ENCODE measurements around the gene SYNGAP1.
"Not testable (repeated sequence)": the region's sequence is repeated elsewhere in the genome, so short reads cannot be mapped to it uniquely, and the experiment has no call there.

DNA sequence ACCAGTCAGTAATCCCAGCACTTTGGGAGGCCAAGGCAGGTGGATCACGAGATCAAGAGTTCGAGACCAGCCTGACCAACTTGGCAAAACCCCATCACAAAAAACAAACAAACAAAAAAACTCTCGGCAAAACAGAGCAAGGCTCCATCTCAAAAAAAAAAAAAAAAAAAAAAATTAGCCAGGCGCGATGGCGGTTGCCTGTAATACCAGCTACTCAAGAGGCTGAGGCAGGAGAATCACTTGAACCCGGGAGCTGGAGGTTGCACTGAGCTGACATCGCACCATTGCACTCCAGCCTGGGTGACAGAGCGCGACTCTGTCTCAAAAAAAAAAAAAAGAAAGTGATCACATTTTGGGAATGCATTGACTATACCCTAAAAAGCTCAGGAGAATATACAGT is 40.7 kb upstream of the SYNGAP1 start:
- TF ChIP-seq, protein P1, sequence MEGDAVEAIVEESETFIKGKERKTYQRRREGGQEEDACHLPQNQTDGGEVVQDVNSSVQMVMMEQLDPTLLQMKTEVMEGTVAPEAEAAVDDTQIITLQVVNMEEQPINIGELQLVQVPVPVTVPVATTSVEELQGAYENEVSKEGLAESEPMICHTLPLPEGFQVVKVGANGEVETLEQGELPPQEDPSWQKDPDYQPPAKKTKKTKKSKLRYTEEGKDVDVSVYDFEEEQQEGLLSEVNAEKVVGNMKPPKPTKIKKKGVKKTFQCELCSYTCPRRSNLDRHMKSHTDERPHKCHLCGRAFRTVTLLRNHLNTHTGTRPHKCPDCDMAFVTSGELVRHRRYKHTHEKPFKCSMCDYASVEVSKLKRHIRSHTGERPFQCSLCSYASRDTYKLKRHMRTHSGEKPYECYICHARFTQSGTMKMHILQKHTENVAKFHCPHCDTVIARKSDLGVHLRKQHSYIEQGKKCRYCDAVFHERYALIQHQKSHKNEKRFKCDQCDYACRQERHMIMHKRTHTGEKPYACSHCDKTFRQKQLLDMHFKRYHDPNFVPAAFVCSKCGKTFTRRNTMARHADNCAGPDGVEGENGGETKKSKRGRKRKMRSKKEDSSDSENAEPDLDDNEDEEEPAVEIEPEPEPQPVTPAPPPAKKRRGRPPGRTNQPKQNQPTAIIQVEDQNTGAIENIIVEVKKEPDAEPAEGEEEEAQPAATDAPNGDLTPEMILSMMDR (IDR thresholded peaks at IDR 0.05; ENCODE audit: insufficient read depth, low read length, poor library complexity, severe bottlenecking) = not testable (repeated sequence)
- TF ChIP-seq EZH2phosphoT487 (conservative IDR thresholded peaks at IDR 0.05; ENCODE audit: low read length) = not testable (repeated sequence)
